Uterus (tissue), 4 donors: ENCODE results near the gene CCDC68. TPM values are rescaled to one million over a fixed set of nuclear protein-coding genes. Genes with fewer than 3 reads are reported as not detected.

ENCODE experiments used
- DNase-seq, 2 donors: peaks; one replicate each; pipeline ENCODE4 v3.0.0-alpha.2; 2019 to 2020
- H3K27ac ChIP-seq, 2 donors: fragments of 200-600 bp; sonication (generic); 1 replicate in 1 of 2; 2 replicates in 1 of 2; pipeline ENCODE4 v1.5.1; 2016 to 2018
- H3K27me3 ChIP-seq, 2 donors: fragments of 200-600 bp; sonication (generic); one replicate each; pipeline ENCODE4 v1.5.1; 2018 to 2019; ENCODE audit warnings: control low read depth in 1 of 2
- H3K36me3 ChIP-seq, 2 donors: fragments of 200-600 bp; sonication (generic); one replicate each; pipeline ENCODE4 v1.5.1; 2019; ENCODE audit warnings: control low read depth in 1 of 2
- H3K4me1 ChIP-seq, 2 donors: fragments of 200-600 bp; sonication (generic); one replicate each; pipeline ENCODE4 v1.5.1; 2018 to 2019; ENCODE audit warnings: control low read depth in 1 of 2
- H3K4me3 ChIP-seq, 2 donors: fragments of 200-600 bp; sonication (generic); 1 replicate in 1 of 2; 2 replicates in 1 of 2; pipeline ENCODE4 v1.5.1; 2018 to 2019; ENCODE audit warnings: mild to moderate bottlenecking in 1 of 2
- H3K9me3 ChIP-seq, 2 donors: fragments of 200-600 bp; sonication (generic); one replicate each; pipeline ENCODE4 v1.5.1; 2019; ENCODE audit warnings: control low read depth in 1 of 2
- POLR2A ChIP-seq, 2 donors: fragments of 450-650 bp; IDR thresholded peaks; one replicate each; pipeline ENCODE4 v1.6.1; 2016; ENCODE audit warnings: antibody characterized with exemption in 2 of 2, mild to moderate bottlenecking in 1 of 2, moderate library complexity in 1 of 2
- intact Hi-C: fragments of 100-400 bp; cut with DNase I; formaldehyde crosslinking; loops from one replicate; pipeline ENCODE4 v1.15.1; 2023; ENCODE audit warnings: low total_unique reads
- total RNA-seq, 4 donors: library from RNA; depleted of rRNA in 3 of 4; stranded (reverse); fragments of >200 nt in 3 of 4; gene quantifications; one replicate each; pipeline versions ENCODE4 v1.1.0 to v1.2.4, GENCODE V29; 2014 to 2023
- TF ChIP-seq, protein P1 (sequence below), 4 experiments: fragments of 200-600 bp in 2 of 4; fragments of 450-650 bp in 2 of 4; sonication (generic) in 2 of 4; IDR thresholded peaks; one replicate each; pipeline ENCODE4 v1.5.1; 2016 to 2019; ENCODE audit warnings: antibody characterized with exemption in 4 of 4, mild to moderate bottlenecking in 2 of 4, moderate library complexity in 1 of 4
- donor health status: DM: yes; HTN: yes; CAD: no.

Gene CCDC68
- total RNA-seq, 4 donors from 2014 or later = 6.9 to 26.3 (median 17.1) TPM

GRCh38 chr18:54926593-54927325, 32.5 kb downstream of the CCDC68 start:
- Histone ChIP-seq H3K4me3 (no peak overlapping the region), H3K9me3 (no peaks in the 10 kb centered on the region), H3K36me3 (no peaks in the 10 kb centered on the region), H3K27ac (no peak overlapping the region), H3K4me1 (no peaks in the 10 kb centered on the region), H3K27me3 (no peaks in the 10 kb centered on the region)
- intact Hi-C loops = no loop called here
- no peak for DNase-seq
- no peak for TF ChIP-seq POLR2A (IDR thresholded peaks at IDR 0.05)
- TF ChIP-seq, protein P1, sequence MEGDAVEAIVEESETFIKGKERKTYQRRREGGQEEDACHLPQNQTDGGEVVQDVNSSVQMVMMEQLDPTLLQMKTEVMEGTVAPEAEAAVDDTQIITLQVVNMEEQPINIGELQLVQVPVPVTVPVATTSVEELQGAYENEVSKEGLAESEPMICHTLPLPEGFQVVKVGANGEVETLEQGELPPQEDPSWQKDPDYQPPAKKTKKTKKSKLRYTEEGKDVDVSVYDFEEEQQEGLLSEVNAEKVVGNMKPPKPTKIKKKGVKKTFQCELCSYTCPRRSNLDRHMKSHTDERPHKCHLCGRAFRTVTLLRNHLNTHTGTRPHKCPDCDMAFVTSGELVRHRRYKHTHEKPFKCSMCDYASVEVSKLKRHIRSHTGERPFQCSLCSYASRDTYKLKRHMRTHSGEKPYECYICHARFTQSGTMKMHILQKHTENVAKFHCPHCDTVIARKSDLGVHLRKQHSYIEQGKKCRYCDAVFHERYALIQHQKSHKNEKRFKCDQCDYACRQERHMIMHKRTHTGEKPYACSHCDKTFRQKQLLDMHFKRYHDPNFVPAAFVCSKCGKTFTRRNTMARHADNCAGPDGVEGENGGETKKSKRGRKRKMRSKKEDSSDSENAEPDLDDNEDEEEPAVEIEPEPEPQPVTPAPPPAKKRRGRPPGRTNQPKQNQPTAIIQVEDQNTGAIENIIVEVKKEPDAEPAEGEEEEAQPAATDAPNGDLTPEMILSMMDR (IDR thresholded peaks at IDR 0.05) = no peak

- intact Hi-C loops = no loop called here
- no peak for TF ChIP-seq POLR2A (IDR thresholded peaks at IDR 0.05)
- TF ChIP-seq, protein P1 (IDR thresholded peaks at IDR 0.05) = no peak
- no peaks in the 10 kb centered on the region for H3K9me3 ChIP-seq
- H3K27ac ChIP-seq = no peak overlapping the region
- no peaks in the 10 kb centered on the region for H3K27me3 ChIP-seq
- no peak overlapping the region for H3K4me3 ChIP-seq
- H3K36me3 ChIP-seq = no peaks in the 10 kb centered on the region
- no peak for DNase-seq
- no peaks in the 10 kb centered on the region for H3K4me1 ChIP-seq
These were observed 34.3 kb downstream of the CCDC68 start for GRCh38 chr18:54924948-54925347.

DNA sequence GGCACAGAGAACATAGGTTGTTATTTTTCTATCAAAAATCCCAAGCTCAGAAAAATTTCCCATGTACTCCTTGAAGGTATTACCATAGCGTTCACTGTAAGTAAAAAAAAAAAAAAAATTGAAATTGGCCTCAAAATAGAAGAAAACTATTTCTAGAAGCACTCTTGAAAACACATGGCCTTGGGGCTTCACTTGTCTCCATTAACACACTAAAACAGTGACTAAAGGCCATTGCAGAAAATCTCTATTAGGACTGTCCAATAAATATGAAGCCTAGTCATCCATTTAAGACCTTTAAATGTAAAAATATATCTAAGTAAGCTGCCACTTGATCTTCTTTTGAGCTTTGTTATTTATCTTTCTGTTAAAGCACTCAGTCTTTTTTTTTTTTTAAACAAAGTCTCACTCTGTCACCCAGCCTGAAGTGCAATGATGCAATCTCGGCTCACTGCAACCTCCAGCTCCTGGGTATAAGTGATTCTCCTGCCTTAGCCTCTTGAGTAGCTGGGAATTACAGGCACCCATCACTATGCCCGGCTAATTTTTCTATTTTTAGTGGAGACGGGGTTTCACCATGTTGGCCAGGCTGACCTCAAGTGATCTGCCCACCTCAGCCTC, 35.8 kb downstream of the CCDC68 start:
- Histone ChIP-seq H3K4me1 (no peaks in the 10 kb centered on the region), H3K27me3 (no peaks in the 10 kb centered on the region), H3K36me3 (no peaks in the 10 kb centered on the region), H3K9me3 (no peaks in the 10 kb centered on the region), H3K4me3 (no peak overlapping the region), H3K27ac (no peak overlapping the region)
- no peak for DNase-seq
- intact Hi-C loops = no loop called here
- TF ChIP-seq POLR2A (IDR thresholded peaks at IDR 0.05) = no peak
- TF ChIP-seq, protein P1 (IDR thresholded peaks at IDR 0.05) = no peak

GRCh38 chr18:54919412-54919811, 39.8 kb downstream of the CCDC68 start:
- no peak overlapping the region for H3K4me3 ChIP-seq
- H3K27ac ChIP-seq = no peak overlapping the region
- H3K27me3 ChIP-seq = no peaks in the 10 kb centered on the region
- TF ChIP-seq POLR2A (IDR thresholded peaks at IDR 0.05) = no peak
- TF ChIP-seq, protein P1 (IDR thresholded peaks at IDR 0.05) = no peak
- intact Hi-C loops = no loop called here
- no peaks in the 10 kb centered on the region for H3K4me1 ChIP-seq
- no peak for DNase-seq
- H3K9me3 ChIP-seq = no peaks in the 10 kb centered on the region
- H3K36me3 ChIP-seq = no peaks in the 10 kb centered on the region

- Histone ChIP-seq H3K4me3 (no peak overlapping the region), H3K27me3 (no peaks in the 10 kb centered on the region), H3K36me3 (no peaks in the 10 kb centered on the region), H3K9me3 (no peaks in the 10 kb centered on the region), H3K4me1 (no peaks in the 10 kb centered on the region), H3K27ac (no peak overlapping the region)
- no peak for DNase-seq
- intact Hi-C loops = no loop called here
- no peak for TF ChIP-seq POLR2A (IDR thresholded peaks at IDR 0.05)
- TF ChIP-seq, protein P1 (IDR thresholded peaks at IDR 0.05) = no peak
These were observed 41.2 kb downstream of the CCDC68 start for GRCh38 chr18:54918060-54918459.
